ENCODE data around the gene BPIFB2.

Gene BPIFB2

GRCh38 chr20:33071198-33071597, 63.7 kb downstream of the BPIFB2 start:
- DNase-seq = no peak

- DNase-seq = no peak
These were observed 64.9 kb downstream of the BPIFB2 start for GRCh38 chr20:33072362-33072761.

GRCh38 chr20:33072813-33073212, 65.3 kb downstream of the BPIFB2 start:
- DNase-seq = no peak

Data from AML-193 (cell line).